GM18505 (cell line): ENCODE data around the gene KCNH4.
"Not testable (repeated sequence)": the region's sequence is repeated elsewhere in the genome, so short reads cannot be mapped to it uniquely, and the experiment has no call there.

Experiments
- ATAC-seq: cut with Tn5 transposase; IDR thresholded peaks from one replicate; pipeline ENCODE4 v1.9.1; 2021; ENCODE audit not compliant: unreplicated experiment
- POLR2A ChIP-seq: IDR thresholded peaks from 4 replicates; pipeline ENCODE4 v1.6.1; 2011; ENCODE audit warnings: borderline replicate concordance; ENCODE audit not compliant: insufficient read depth, insufficient read length; ENCODE audit errors: extremely low read depth

Gene KCNH4

DNA sequence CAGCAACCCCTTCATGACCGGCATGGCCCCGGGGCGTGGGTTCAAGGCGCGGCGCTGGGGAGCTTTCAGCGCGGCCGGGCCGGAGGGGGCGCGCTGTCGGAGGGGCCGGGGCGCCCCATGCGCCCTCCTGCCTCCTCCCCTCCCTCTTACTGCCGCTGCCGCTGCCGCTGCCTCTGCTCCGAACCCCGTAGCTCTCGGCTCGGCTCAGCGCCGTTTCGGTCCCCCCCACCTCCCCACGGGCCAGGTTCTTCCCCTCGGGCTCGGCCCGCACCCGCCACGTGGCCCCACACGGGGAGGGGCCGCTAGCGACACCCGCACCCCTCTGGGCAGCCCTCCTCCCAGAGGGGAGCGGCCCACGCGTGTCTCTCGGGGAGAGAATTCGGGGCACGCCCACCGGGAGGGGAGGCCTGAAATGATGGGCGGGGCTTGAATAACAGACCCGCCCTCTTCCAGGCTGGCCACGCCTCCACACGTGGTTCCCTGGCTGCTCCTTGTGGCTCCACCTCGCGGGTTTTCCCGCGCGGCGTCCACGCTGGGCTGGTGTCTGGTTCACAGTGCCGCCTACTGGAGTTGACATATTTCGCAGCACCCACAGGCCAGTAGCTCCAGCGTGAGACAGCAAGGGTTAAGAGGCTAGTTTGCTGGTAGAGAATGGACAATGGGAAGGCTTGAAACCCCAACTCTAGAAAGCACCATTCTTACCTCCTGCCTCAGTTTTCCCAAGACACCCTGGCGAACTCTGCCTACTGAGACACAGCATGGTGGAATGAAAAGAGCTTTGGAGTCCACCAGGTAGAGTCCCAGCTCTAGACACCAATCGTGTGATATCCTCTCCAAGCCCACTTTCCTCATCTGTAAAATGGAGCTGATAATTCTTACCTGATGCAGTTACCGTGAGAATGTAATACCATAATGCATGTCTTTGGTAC, at the start of gene KCNH4:
KCNH4 (minus strand) TSS at position 221 of the 929 bp plus-strand sequence; CDS start at position 24, 197 bp downstream.
- no peak for TF ChIP-seq POLR2A
- ATAC-seq = peak; percentile 43

GRCh38 chr17:42230225-42230624, 49.3 kb upstream of the KCNH4 start:
- no peak for TF ChIP-seq POLR2A
- ATAC-seq = no peak

GRCh38 chr17:42227849-42228700, 47.1 kb upstream of the KCNH4 start:
- TF ChIP-seq POLR2A = no peak
- ATAC-seq = no peak

- no peak for TF ChIP-seq POLR2A
Measured at GRCh38 chr17:42225646-42226045, 44.7 kb upstream of the KCNH4 start.

DNA sequence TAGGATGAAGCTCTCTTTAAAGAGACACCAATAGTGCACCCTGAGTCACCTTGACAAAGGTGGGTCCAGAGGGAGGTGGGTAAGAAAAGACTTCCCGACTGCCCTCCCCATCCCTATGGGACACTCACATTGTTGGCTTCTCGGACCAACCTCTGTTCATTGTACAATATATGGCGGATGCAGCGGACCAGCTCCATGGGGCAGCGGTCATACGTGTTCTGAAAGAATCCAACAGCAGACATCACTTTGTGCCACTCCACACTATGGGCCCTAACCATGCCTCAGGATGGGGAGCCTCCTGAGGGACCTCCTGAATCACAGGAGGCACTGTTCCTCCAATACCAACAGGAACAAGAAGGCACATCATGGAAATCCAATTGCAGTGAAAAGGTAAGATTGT, 43.7 kb upstream of the KCNH4 start:
- ATAC-seq = no peak
- no peak for TF ChIP-seq POLR2A

More at GRCh38 chr17:42225646-42226045, 44.7 kb upstream of the KCNH4 start:
- ATAC-seq = no peak

GRCh38 chr17:42221886-42222745, 41.2 kb upstream of the KCNH4 start:
- no peak for ATAC-seq
- TF ChIP-seq POLR2A = no peak

GRCh38 chr17:42219280-42219679, 38.3 kb upstream of the KCNH4 start:
- not testable (repeated sequence) for ATAC-seq

- no peak for ATAC-seq
- TF ChIP-seq POLR2A = no peak
Measured at GRCh38 chr17:42214156-42214555, 33.2 kb upstream of the KCNH4 start.

DNA sequence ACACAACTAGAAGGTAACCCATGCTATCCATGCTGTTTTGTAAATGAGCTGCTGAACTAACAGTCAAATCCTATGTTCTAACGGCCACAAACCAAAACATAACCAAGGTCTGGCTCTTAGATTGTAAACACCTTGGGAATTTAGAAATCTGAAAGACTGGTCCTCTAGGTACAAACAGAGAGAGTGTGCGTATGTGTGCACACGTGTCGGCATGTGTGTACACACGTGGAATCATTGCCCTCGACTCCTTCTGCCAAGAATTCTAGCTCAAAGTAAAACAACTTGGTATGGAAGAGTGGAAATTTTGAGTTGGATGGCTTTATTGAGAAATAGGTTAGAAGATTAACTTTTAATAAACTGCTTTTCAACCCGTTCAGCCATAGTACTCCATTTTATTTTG, 31.4 kb upstream of the KCNH4 start:
- ATAC-seq = no peak
- no peak for TF ChIP-seq POLR2A

DNA sequence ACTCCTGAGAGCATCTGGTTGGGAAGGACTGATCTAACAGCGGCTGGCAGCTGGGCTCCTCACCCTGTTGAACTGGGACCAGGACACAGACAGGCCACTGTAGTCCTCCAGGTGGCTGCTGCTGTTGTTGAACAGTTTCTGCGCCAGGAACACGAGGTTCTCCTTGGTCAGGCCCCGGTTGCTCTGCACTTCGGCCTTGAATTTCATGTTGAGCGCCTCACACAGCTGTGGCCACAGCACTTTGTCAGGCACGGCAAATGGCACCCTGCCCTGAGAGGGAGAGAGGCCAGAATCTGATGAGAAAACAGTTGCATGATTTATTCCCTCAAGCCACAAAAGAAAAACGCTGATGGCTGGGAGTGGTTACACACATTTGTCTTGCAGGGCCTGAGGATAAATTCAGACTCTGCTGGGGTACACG, 31.0 kb upstream of the KCNH4 start:
- ATAC-seq = not testable (repeated sequence)

GRCh38 chr17:42210046-42210445, 29.1 kb upstream of the KCNH4 start:
- no peak for ATAC-seq
- no peak for TF ChIP-seq POLR2A

DNA sequence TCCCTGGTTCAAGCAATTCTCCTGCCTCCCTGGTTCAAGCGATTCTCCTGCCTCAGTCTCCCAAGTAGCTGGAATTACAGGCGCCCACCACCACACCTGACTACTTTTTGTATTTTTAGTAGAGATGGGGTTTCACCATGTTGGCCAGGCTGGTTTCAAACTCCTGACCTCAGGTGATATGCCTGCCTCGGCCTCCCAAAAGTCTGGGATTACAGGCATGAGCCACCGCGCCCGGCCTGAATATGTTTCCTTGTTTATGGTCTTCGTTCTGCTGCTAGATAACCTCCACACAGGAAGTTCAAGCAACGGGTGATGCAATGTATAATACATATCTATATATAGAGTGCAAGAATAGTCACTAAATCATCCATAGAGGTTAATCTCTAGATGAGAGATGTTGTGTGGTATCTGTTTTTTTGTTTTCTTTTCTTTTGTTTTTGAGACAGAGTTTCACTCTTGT, 25.2 kb upstream of the KCNH4 start:
- ATAC-seq = not testable (repeated sequence)

- TF ChIP-seq POLR2A = no peak
- no peak for ATAC-seq
Measured at GRCh38 chr17:42203354-42203753, 22.4 kb upstream of the KCNH4 start.

- TF ChIP-seq POLR2A = no peak
- ATAC-seq = no peak
Measured at GRCh38 chr17:42202696-42203095, 21.8 kb upstream of the KCNH4 start.
